ENCODE measurements around the gene MYMX.

DNA sequence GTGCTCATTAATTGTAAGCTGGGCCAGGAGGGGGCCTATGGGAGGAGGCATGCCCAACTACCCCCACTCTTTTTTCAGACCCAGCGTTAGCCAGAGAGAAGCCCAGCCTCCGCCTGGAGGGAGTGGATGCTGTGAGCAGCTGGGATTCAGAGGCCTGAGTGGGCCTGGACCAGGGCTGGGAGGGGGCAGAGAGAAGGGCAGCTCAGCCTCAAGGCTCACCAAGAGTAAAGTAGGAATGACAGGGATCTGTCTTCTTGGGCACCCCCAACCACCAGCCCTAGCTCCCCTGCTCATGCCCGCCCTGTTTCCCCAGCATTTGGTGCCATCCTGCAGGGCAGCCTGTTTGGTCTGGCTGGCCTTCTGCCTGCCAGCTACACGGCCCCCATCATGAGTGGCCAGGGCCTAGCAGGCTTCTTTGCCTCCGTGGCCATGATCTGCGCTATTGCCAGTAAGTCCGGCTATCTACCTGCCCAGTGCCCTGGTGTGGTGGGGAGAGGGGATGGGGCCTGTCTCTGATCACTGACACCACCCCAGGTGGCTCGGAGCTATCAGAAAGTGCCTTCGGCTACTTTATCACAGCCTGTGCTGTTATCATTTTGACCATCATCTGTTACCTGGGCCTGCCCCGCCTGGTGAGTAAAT is 13.4 kb downstream of the MYMX start:
- TF ChIP-seq, protein P1, sequence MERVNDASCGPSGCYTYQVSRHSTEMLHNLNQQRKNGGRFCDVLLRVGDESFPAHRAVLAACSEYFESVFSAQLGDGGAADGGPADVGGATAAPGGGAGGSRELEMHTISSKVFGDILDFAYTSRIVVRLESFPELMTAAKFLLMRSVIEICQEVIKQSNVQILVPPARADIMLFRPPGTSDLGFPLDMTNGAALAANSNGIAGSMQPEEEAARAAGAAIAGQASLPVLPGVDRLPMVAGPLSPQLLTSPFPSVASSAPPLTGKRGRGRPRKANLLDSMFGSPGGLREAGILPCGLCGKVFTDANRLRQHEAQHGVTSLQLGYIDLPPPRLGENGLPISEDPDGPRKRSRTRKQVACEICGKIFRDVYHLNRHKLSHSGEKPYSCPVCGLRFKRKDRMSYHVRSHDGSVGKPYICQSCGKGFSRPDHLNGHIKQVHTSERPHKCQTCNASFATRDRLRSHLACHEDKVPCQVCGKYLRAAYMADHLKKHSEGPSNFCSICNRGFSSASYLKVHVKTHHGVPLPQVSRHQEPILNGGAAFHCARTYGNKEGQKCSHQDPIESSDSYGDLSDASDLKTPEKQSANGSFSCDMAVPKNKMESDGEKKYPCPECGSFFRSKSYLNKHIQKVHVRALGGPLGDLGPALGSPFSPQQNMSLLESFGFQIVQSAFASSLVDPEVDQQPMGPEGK (CRISPR knock-in tag; IDR thresholded peaks at IDR 0.05; ENCODE audit: borderline replicate concordance) = no peak
- TF ChIP-seq ZNF70 (CRISPR knock-in tag; IDR thresholded peaks at IDR 0.05) = no peak
- no peak for TF ChIP-seq ZNF565 (CRISPR knock-in tag; conservative IDR thresholded peaks at IDR 0.05; ENCODE audit: low read depth)
- TF ChIP-seq ZFP3 (CRISPR knock-in tag; IDR thresholded peaks at IDR 0.05) = no peak
- TF ChIP-seq RARB (CRISPR knock-in tag; IDR thresholded peaks at IDR 0.05) = no peak
- TF ChIP-seq ISL1 (CRISPR knock-in tag; IDR thresholded peaks at IDR 0.05) = no peak
- TF ChIP-seq PPARA (CRISPR knock-in tag; IDR thresholded peaks at IDR 0.05; ENCODE audit: borderline replicate concordance) = no peak
- TF ChIP-seq, protein P2, sequence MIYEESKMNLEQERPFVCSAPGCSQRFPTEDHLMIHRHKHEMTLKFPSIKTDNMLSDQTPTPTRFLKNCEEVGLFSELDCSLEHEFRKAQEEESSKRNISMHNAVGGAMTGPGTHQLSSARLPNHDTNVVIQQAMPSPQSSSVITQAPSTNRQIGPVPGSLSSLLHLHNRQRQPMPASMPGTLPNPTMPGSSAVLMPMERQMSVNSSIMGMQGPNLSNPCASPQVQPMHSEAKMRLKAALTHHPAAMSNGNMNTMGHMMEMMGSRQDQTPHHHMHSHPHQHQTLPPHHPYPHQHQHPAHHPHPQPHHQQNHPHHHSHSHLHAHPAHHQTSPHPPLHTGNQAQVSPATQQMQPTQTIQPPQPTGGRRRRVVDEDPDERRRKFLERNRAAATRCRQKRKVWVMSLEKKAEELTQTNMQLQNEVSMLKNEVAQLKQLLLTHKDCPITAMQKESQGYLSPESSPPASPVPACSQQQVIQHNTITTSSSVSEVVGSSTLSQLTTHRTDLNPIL (CRISPR knock-in tag; IDR thresholded peaks at IDR 0.05; ENCODE audit: low read depth) = no peak
- TF ChIP-seq ESRRG (CRISPR knock-in tag; IDR thresholded peaks at IDR 0.05) = no peak
- TF ChIP-seq BACH2 (CRISPR knock-in tag; IDR thresholded peaks at IDR 0.05; ENCODE audit: borderline replicate concordance) = no peak
